H1 (cell line): Measurements from ENCODE around the gene NEURL1B. TPM values are rescaled to one million over a fixed set of nuclear protein-coding genes. Genes with fewer than 3 reads are reported as not detected.

Source experiments
- CBX8 ChIP-seq: fragments of 300-800, 300-1000 bp; sonication (generic); IDR thresholded peaks from 2 replicates; pipeline ENCODE4 v1.7.1; 2016; ENCODE audit warnings: low read depth, low read length, borderline replicate concordance
- EGR1 ChIP-seq: IDR thresholded peaks from 2 replicates; pipeline ENCODE4 v1.6.1; 2011; ENCODE audit warnings: low read depth, low read length, borderline replicate concordance
- GABPA ChIP-seq: IDR thresholded peaks from 2 replicates; pipeline ENCODE4 v1.6.1; 2011; ENCODE audit warnings: mild to moderate bottlenecking, low read length, moderate library complexity, borderline replicate concordance; ENCODE audit not compliant: insufficient read depth
- NANOG ChIP-seq: IDR thresholded peaks from 2 replicates; pipeline ENCODE4 v1.6.1; 2011; ENCODE audit warnings: low read length, low read depth, mild to moderate bottlenecking, inconsistent platforms; ENCODE audit not compliant: insufficient read depth, poor library complexity, severe bottlenecking
- POU5F1 ChIP-seq: IDR thresholded peaks from 2 replicates; pipeline ENCODE4 v1.6.1; 2011; ENCODE audit warnings: low read depth, mild to moderate bottlenecking, low read length, moderate library complexity
- RNF2 ChIP-seq: fragments of 200-900, 300-1000 bp; sonication (generic); IDR thresholded peaks from 2 replicates; pipeline ENCODE4 v1.7.1; 2016; ENCODE audit warnings: borderline replicate concordance, low read depth, mild to moderate bottlenecking, antibody characterized with exemption, low read length; ENCODE audit not compliant: poor library complexity, severe bottlenecking; ENCODE audit errors: missing control alignments
- SIRT6 ChIP-seq: IDR thresholded peaks from one replicate; pipeline ENCODE4 v1.7.1; 2012; ENCODE audit warnings: low read length, inconsistent platforms
- TAF7 ChIP-seq: optimal IDR thresholded peaks from 2 replicates; pipeline ENCODE3; 2011; ENCODE audit warnings: low read depth, mild to moderate bottlenecking, inconsistent platforms, low read length, moderate library complexity, borderline replicate concordance
- TBP ChIP-seq: IDR thresholded peaks from 2 replicates; pipeline ENCODE4 v1.6.1; 2011; ENCODE audit warnings: low read depth, low read length, improper control_type of control experiment
- polyA plus RNA-seq, 7 experiments: library from polyadenylated mRNA; depleted of rRNA in 3 of 7; stranded (reverse) in 5 of 7; unstranded in 2 of 7; fragments of >200 nt in 5 of 7; fragments of 200-250 nt in 2 of 7; gene quantifications; 1 replicate in 5 of 7; 2 replicates in 1 of 7; 4 replicates in 1 of 7; pipeline versions ENCODE4 v1.2.1 to v1.2.3, GENCODE V29; 2011 to 2013; ENCODE audit warnings: missing spikeins in 2 of 7, mixed read lengths in 2 of 7
- total RNA-seq: library from RNA; stranded (reverse); fragmentation: NEBNext Ultra II Directional; extraction: Animal tissue kit (Norgen Biotek cat#: 25700); gene quantifications from 2 replicates; pipeline ENCODE4 v1.2.1, GENCODE V29; 2021

Gene NEURL1B
- total and polyA plus RNA-seq, 2 of the 8 experiments (the other 6 are each of a cell fraction or from before 2014, with no cell fraction given): 3.3 to 6.1 TPM

- no peak for TF ChIP-seq CBX8
- TF ChIP-seq NANOG: no peak
- TF ChIP-seq RNF2: no peak
- no peak for TF ChIP-seq POU5F1
- no peak for TF ChIP-seq TBP
- TF ChIP-seq SIRT6: no peak
- no peak for TF ChIP-seq TAF7
- no peak for TF ChIP-seq GABPA
- no peak for TF ChIP-seq EGR1
Measured at GRCh38 chr5:172593306-172593705, 47.8 kb upstream of the NEURL1B start (continued).
